ENCODE results near the gene GPRC5C. TPM values are rescaled to one million over a fixed set of nuclear protein-coding genes. Genes with fewer than 3 reads are reported as not detected.

Gene GPRC5C
- total RNA-seq, 1 experiment from 2014 or later, result 15.5 TPM

- no peak overlapping the region for H2AFZ ChIP-seq (ENCODE audit: low read length)
- WGBS (ENCODE audit: extremely low coverage, insufficient read length, low lambda C conversion rate), result no CpG with 5 or more reads among the region's 7 CpGs
- no peaks in the 10 kb centered on the region for H3K27me3 ChIP-seq (ENCODE audit: insufficient read depth, low read length)
- no peak overlapping the region for H4K91ac ChIP-seq (ENCODE audit: insufficient read length, low read depth, low read length)
- no peaks in the 10 kb centered on the region for H3K79me2 ChIP-seq (ENCODE audit: insufficient read depth, low read length)
- no peaks in the 10 kb centered on the region for H3K23me2 ChIP-seq (ENCODE audit: insufficient read length, low read depth, low read length, poor library complexity, severe bottlenecking)
- no peak overlapping the region for H3K23ac ChIP-seq (ENCODE audit: insufficient read length, low read depth, low read length)
- no peak overlapping the region for H3K56ac ChIP-seq (ENCODE audit: insufficient read length, low read depth, low read length)
- no peak overlapping the region for H3T11ph ChIP-seq (ENCODE audit: low read length)
- H3K79me1 ChIP-seq (ENCODE audit: insufficient read depth, low read depth, low read length, poor library complexity, severe bottlenecking), result no peaks in the 10 kb centered on the region
- no peak overlapping the region for H3K18ac ChIP-seq (ENCODE audit: insufficient read length, low read depth, low read length)
- H3K4ac ChIP-seq (ENCODE audit: low read depth, low read length), result no peak overlapping the region
- no peaks in the 10 kb centered on the region for H4K20me1 ChIP-seq (ENCODE audit: control insufficient read depth, insufficient read depth, insufficient read length)
- H3K14ac ChIP-seq (ENCODE audit: insufficient read depth, low read length), result no peak overlapping the region
- H4K5ac ChIP-seq (ENCODE audit: insufficient read length, low read depth, low read length), result no peak overlapping the region
- H3K4me3 Mint-ChIP-seq, result no peak overlapping the region
- peaks cover under 1 to 4% of the 10 kb centered on the region in 2 experiments; a peak in 3 of 5 replicates for H3K9me3 Mint-ChIP-seq
- H3K27me3 Mint-ChIP-seq (ENCODE audit: low read depth), result peaks cover 54% of the 10 kb centered on the region
- H3K9me3 ChIP-seq (ENCODE audit: control insufficient read depth, low read depth, low read length), result no peaks in the 10 kb centered on the region
- H3K27ac Mint-ChIP-seq, result no peak overlapping the region
- no peak overlapping the region for H3K27ac ChIP-seq (ENCODE audit: insufficient read length, low read depth, low read length)
- H3K9ac ChIP-seq (ENCODE audit: extremely low read depth, insufficient read length, low read length), result no peak overlapping the region
- H2BK5ac ChIP-seq (ENCODE audit: insufficient read length, low read length), result no peak overlapping the region
- H4K8ac ChIP-seq (replicated peaks; ENCODE audit: insufficient read length, low read depth, low read length), result no peak overlapping the region
- H2BK12ac ChIP-seq (ENCODE audit: insufficient read length, low read depth, low read length), result no peak overlapping the region
- no peak overlapping the region for H3K4me2 ChIP-seq (ENCODE audit: insufficient read depth, insufficient read length, low read length)
- H3K4me1 ChIP-seq (ENCODE audit: insufficient read depth, low read length), result no peaks in the 10 kb centered on the region
- no peaks in the 10 kb centered on the region for H3K36me3 Mint-ChIP-seq (ENCODE audit: insufficient read depth in 1 of 3, low read depth in 3 of 3)
- H3K4me1 Mint-ChIP-seq, result no peaks in the 10 kb centered on the region
- TF ChIP-seq CTCF (conservative IDR thresholded peaks at IDR 0.05), result no peak
- H2AK5ac ChIP-seq (ENCODE audit: insufficient read length, low read length), result no peak overlapping the region
- no peak overlapping the region for H2BK15ac ChIP-seq (ENCODE audit: low read depth, low read length)
- no peak overlapping the region for H2BK20ac ChIP-seq (ENCODE audit: low read depth, low read length, poor library complexity, severe bottlenecking)
- no peak overlapping the region for H2BK120ac ChIP-seq (ENCODE audit: low read depth, low read length, poor library complexity, severe bottlenecking)
- DNase-seq, result no peak
Measured at GRCh38 chr17:74481621-74482020, 49.7 kb downstream of the GPRC5C start.

Measured in H9 (cell line).